Osteocyte (in vitro differentiated cells): ENCODE measurements around the gene SBF2. TPM values are rescaled to one million over a fixed set of nuclear protein-coding genes. Genes with fewer than 3 reads are reported as not detected.

Source experiments
- DNase-seq: peaks from one replicate; pipeline ENCODE4 v3.0.0; 2021; ENCODE audit warnings: mixed read lengths; ENCODE audit not compliant: unreplicated experiment; ENCODE audit errors: extremely low spot score
- H3K27ac Mint-ChIP-seq: one replicate; pipeline ENCODE4 v1.8.0; 2021; ENCODE audit warnings: mild to moderate bottlenecking, mixed read lengths; ENCODE audit not compliant: unreplicated experiment
- H3K27me3 Mint-ChIP-seq: one replicate; pipeline ENCODE4 v1.8.0; 2021; ENCODE audit warnings: mixed read lengths; ENCODE audit not compliant: unreplicated experiment
- H3K36me3 Mint-ChIP-seq: one replicate; pipeline ENCODE4 v1.8.0; 2021; ENCODE audit warnings: mixed read lengths; ENCODE audit not compliant: unreplicated experiment
- H3K4me1 Mint-ChIP-seq: one replicate; pipeline ENCODE4 v1.8.0; 2021; ENCODE audit warnings: mixed read lengths; ENCODE audit not compliant: unreplicated experiment
- H3K4me3 Mint-ChIP-seq: one replicate; pipeline ENCODE4 v1.8.0; 2021; ENCODE audit warnings: mild to moderate bottlenecking, moderate library complexity, mixed read lengths; ENCODE audit not compliant: unreplicated experiment
- H3K9me3 Mint-ChIP-seq: one replicate; pipeline ENCODE4 v1.8.0; 2021; ENCODE audit warnings: mixed read lengths; ENCODE audit not compliant: unreplicated experiment
- total RNA-seq: library from RNA; stranded (reverse); gene quantifications from 2 replicates; pipeline ENCODE4 v1.2.1, GENCODE V29; 2021
- TF ChIP-seq, protein P1 (sequence below): fragments of 200-600 bp; sonication (generic); IDR thresholded peaks from 2 replicates; pipeline ENCODE4 v1.5.0; 2021; ENCODE audit warnings: antibody characterized with exemption, mild to moderate bottlenecking, moderate library complexity

SBF2 gene
- total RNA-seq, 1 donor from 2014 or later, result 65.2 TPM

DNA sequence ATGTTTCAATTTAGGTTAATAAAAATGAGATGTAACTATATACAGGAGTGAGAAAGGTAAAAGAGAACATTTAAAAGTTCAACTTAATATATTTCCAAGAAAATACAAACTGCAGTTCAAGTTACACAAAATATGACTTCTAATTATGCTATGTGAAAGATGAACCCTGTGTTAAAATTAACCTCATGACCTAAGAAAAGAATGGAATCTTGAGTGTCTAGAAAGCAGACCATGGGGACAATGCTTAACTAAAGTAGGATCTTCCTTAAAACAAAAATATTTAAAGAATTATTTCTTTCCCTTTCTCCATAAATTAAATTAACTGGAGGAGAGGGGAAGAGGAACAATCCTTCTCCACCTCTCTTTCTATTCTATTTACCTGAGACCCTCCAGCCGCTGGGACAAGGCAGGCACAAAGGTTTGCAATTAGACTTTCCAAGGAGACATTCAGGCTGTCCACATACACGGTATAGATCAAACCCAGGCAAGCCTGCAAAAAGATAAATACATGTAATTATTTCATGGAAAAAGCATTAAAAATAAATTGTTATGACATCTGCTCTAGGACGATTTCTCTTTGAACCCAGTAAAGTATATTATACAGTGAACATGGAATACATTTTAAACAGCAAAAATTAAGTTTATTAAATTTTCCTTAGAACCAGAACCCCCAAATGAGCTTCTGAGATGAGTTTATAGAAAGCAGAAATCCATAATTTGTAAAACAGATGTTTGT is 264.5 kb downstream of the SBF2 start:
- Mint-ChIP-seq H3K27me3 (no peaks in the 10 kb centered on the region), H3K9me3 (no peaks in the 10 kb centered on the region), H3K4me1 (peaks cover 26% of the 10 kb centered on the region), H3K36me3 (peaks cover 30% of the 10 kb centered on the region), H3K27ac (no peak overlapping the region), H3K4me3 (no peak overlapping the region)
- no peak for DNase-seq
- TF ChIP-seq, protein P1, sequence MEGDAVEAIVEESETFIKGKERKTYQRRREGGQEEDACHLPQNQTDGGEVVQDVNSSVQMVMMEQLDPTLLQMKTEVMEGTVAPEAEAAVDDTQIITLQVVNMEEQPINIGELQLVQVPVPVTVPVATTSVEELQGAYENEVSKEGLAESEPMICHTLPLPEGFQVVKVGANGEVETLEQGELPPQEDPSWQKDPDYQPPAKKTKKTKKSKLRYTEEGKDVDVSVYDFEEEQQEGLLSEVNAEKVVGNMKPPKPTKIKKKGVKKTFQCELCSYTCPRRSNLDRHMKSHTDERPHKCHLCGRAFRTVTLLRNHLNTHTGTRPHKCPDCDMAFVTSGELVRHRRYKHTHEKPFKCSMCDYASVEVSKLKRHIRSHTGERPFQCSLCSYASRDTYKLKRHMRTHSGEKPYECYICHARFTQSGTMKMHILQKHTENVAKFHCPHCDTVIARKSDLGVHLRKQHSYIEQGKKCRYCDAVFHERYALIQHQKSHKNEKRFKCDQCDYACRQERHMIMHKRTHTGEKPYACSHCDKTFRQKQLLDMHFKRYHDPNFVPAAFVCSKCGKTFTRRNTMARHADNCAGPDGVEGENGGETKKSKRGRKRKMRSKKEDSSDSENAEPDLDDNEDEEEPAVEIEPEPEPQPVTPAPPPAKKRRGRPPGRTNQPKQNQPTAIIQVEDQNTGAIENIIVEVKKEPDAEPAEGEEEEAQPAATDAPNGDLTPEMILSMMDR, result no peak

DNA sequence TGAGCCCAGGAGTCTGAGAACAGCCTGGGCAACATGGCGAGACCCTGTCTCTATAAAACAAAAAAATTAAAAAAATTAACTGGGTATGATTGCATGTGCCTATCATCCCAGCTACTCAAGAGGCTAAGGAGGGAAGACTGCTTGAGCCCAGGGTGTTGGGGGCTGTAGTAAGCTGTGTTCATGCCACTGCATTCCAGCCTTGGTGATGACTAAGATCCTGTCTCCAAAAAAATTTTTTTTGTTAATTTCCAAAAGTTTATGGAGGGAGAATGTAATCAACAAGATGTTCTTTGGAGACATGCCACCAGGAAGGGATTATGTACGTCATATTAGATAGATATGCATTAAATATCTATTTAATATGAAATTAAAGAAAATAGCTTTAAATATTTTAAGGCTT is 267.5 kb downstream of the SBF2 start:
- TF ChIP-seq, protein P1, result no peak
- Mint-ChIP-seq H3K36me3 (peaks cover 30% of the 10 kb centered on the region), H3K4me3 (no peak overlapping the region), H3K27me3 (no peaks in the 10 kb centered on the region), H3K27ac (no peak overlapping the region), H3K9me3 (peaks cover 4% of the 10 kb centered on the region), H3K4me1 (peaks cover 32% of the 10 kb centered on the region)
- no peak for DNase-seq

DNA sequence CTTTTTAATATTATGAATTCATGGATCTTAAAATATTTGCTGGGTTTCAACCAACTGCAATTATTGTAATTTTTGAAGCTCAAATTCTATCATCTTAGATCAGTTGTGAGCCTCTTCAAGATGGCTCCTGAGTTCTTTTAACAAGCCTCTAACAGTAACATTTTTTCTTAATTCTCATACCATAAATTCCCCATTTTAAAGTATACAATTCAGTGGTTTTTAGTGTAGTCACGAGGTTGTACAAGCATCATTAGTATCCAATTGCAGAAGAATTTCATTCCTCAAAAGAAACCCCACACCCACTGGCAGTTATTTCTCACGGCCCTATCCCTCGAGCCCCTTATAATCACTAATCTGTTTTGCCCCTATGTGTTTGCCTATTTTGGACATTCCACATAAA is 270.8 kb downstream of the SBF2 start:
- no peak for DNase-seq
- H3K4me3 Mint-ChIP-seq, result no peak overlapping the region
- no peaks in the 10 kb centered on the region for H3K27me3 Mint-ChIP-seq
- TF ChIP-seq, protein P1, result no peak
- peaks cover 11% of the 10 kb centered on the region for H3K9me3 Mint-ChIP-seq
- peaks cover 27% of the 10 kb centered on the region for H3K36me3 Mint-ChIP-seq
- peaks cover 50% of the 10 kb centered on the region for H3K4me1 Mint-ChIP-seq
- H3K27ac Mint-ChIP-seq, result peak overlapping the region; percentile 48

DNA sequence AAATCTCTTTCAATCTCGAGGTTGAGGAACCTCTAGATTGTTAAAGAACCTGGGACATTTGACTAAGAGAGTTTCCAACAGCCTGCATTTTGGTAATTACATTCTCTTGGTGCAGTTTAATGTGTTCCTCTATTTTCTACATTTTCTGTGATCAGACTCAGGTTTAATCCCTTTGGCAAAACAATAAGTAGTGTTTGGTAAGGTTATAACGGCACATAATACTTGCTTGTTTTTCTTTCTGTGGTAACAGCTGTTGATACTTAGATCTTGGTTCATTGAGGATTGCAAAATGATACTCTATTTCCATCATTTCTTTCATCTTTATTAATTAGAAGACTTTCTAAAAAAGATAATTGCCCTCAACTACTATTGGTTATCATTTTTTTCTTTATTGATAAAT is 271.3 kb downstream of the SBF2 start:
- TF ChIP-seq, protein P1, result no peak
- H3K4me3 Mint-ChIP-seq, result no peak overlapping the region
- DNase-seq, result no peak
- H3K4me1 Mint-ChIP-seq, result peaks cover 54% of the 10 kb centered on the region
- no peaks in the 10 kb centered on the region for H3K27me3 Mint-ChIP-seq
- peak overlapping the region; percentile 48 for H3K27ac Mint-ChIP-seq
- peaks cover 11% of the 10 kb centered on the region for H3K9me3 Mint-ChIP-seq
- H3K36me3 Mint-ChIP-seq, result peaks cover 25% of the 10 kb centered on the region

DNA sequence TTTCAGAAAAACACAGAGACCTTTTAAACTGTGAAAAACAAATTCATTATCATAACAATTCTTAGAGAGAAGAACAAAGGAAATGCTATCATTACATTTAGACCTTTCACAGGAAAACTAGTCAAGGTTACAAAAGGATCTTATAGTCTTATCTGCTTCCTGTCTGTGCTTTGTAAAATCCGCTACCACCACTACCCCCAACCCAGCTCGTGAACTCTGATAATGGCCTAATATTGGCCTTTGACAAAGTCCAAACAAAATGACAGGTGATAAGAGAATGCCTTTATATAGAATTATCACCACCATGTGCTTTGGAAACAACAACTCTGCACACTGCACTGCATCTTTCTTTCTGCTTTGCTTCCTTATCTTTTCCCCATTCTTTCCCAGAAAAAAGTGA is 272.5 kb downstream of the SBF2 start:
- no peaks in the 10 kb centered on the region for H3K27me3 Mint-ChIP-seq
- peaks cover 11% of the 10 kb centered on the region for H3K9me3 Mint-ChIP-seq
- peaks cover 63% of the 10 kb centered on the region for H3K4me1 Mint-ChIP-seq
- H3K4me3 Mint-ChIP-seq, result no peak overlapping the region
- DNase-seq, result no peak
- no peak overlapping the region for H3K27ac Mint-ChIP-seq
- TF ChIP-seq, protein P1, result no peak
- peaks cover 23% of the 10 kb centered on the region for H3K36me3 Mint-ChIP-seq
